WI38 (cell line): ENCODE data around the gene MYORG.
A peak's percentile ranks its signal among the peaks of the same experiment; 100 is the strongest.

Experiments used
- H3K4me3 ChIP-seq: 2 replicates; pipeline ENCODE4 v1.5.1; 2011; ENCODE audit warnings: low read depth, mild to moderate bottlenecking, control low read depth, low read length
- CTCF ChIP-seq: IDR thresholded peaks from 2 replicates; pipeline ENCODE4 v1.5.1; 2012; ENCODE audit warnings: low read depth, mild to moderate bottlenecking, control low read depth, low read length

The MYORG gene

DNA sequence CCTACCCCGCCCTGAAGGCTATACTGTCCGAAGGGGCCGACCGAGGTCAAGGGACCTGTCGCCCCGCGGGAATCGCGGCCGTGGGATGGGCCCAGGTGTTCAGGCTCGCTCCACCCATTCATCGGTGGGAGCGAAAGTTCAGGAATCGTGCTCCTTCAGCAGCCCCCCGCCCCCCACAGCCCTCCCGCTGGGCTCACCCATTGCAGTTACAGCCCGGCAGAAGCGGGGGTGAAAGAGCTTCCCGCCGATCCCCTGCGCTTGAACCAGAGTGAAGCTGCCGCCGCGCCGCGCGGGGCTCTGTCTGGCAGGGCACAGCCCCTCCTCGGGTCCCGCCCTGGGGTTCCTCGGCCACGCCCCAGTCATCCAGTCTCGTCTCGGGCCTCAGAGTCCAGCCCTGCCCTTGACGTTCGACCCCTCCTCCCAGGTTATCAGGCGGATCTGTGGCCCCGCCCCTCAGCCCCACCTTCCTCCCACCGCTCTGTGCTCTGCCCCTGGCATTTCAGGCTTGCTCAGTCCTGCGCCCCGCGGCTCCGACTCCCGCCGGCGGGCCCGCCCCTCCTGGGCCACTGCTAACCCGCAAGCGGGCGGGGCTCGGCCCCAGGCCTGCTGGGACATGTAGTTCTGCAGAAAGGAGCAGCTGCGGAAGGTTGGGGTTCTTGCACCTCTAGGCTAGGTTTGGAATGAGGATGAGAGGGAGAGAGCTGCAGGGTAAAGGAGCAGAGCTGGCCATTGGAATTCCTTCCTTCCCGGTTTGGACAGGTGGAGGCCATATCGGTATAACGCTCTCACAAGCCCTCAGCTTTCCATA is at the start of gene MYORG:
MYORG (minus strand) TSS at position 303 of the 808 bp plus-strand sequence. CDS start 3,955 bp downstream, outside the sequence.
- no peak for TF ChIP-seq CTCF
- H3K4me3 ChIP-seq: peak within 1 kb of the TSS; percentile 66

- no peak for TF ChIP-seq CTCF
- H3K4me3 ChIP-seq: no peak overlapping the region
Measured at GRCh38 chr9:34419716-34420504, 43.2 kb upstream of the MYORG start.

DNA sequence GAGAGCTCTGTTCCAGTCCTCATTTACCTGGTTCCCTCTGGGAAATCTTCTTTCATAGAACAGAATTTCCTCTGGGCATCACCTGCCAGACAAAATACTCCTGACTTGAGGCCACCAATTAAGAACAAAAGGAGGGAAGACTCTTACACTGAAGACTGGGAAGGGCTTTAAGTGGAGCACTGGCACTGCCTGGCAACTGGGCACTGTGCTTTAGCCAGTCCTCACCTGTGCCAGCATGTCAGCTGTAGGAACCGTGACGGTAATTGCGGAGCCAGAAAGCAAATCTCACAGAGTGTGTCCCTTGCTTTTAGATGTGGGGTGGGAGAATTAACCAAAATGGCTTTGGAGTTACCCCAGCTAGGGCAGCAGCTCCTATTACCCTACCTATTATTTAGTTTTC is 41.0 kb upstream of the MYORG start:
- TF ChIP-seq CTCF: no peak
- H3K4me3 ChIP-seq: no peak overlapping the region

GRCh38 chr9:34413231-34413852 is 36.6 kb upstream of the MYORG start:
- no peak for TF ChIP-seq CTCF

GRCh38 chr9:34412336-34412735 is 35.6 kb upstream of the MYORG start:
- H3K4me3 ChIP-seq: no peak overlapping the region
- no peak for TF ChIP-seq CTCF

More at GRCh38 chr9:34413231-34413852, 36.6 kb upstream of the MYORG start:
- H3K4me3 ChIP-seq: no peak overlapping the region

DNA sequence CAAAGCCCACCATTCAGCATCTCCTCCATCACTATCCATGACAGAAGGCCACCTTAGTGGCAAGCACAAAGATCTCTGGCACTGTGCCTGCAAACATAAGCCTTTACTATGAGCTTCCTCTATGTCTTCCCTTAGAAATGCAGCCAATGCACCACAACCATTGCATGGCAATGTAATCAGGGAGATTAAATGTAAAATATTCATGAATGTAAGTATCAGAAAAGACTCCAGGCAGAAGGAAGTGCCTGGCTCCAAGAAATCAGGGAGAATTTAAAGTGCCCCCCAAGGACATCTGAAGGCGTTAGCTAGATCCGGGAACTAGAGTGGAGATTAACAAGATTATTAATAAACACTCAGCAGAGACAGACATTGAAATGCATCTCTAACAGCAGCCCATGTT is 32.5 kb upstream of the MYORG start:
- no peak overlapping the region for H3K4me3 ChIP-seq
- no peak for TF ChIP-seq CTCF
